ENCODE results near the gene PIKFYVE. TPM values are rescaled to one million over a fixed set of nuclear protein-coding genes. Genes with fewer than 3 reads are reported as not detected.

Gene PIKFYVE
- total RNA-seq, 1 experiment from 2014 or later, result 27.2 TPM

- Histone ChIP-seq H4K5ac (ENCODE audit: insufficient read length, low read depth, low read length) (no peak overlapping the region), H2BK20ac (ENCODE audit: low read depth, low read length, poor library complexity, severe bottlenecking) (no peak overlapping the region), H2BK5ac (ENCODE audit: insufficient read length, low read length) (no peak overlapping the region), H2AFZ (ENCODE audit: low read length) (no peak overlapping the region), H2BK12ac (ENCODE audit: insufficient read length, low read depth, low read length) (no peak overlapping the region), H3K23me2 (ENCODE audit: insufficient read length, low read depth, low read length, poor library complexity, severe bottlenecking) (no peaks in the 10 kb centered on the region), H3K4me2 (ENCODE audit: insufficient read depth, insufficient read length, low read length) (no peak overlapping the region), H3K9me3 (ENCODE audit: control insufficient read depth, low read depth, low read length) (no peaks in the 10 kb centered on the region), H3K56ac (ENCODE audit: insufficient read length, low read depth, low read length) (no peak overlapping the region), H3K27ac (ENCODE audit: insufficient read length, low read depth, low read length) (no peak overlapping the region), H3K4ac (ENCODE audit: low read depth, low read length) (no peak overlapping the region), H3K79me2 (ENCODE audit: insufficient read depth, low read length) (no peaks in the 10 kb centered on the region), H3K27me3 (ENCODE audit: insufficient read depth, low read length) (no peaks in the 10 kb centered on the region), H3K18ac (ENCODE audit: insufficient read length, low read depth, low read length) (no peak overlapping the region), H4K8ac (replicated peaks; ENCODE audit: insufficient read length, low read depth, low read length) (no peak overlapping the region), H3T11ph (ENCODE audit: low read length) (no peak overlapping the region), H3K23ac (ENCODE audit: insufficient read length, low read depth, low read length) (no peak overlapping the region), H2AK5ac (ENCODE audit: insufficient read length, low read length) (no peak overlapping the region), H4K20me1 (ENCODE audit: control insufficient read depth, insufficient read depth, insufficient read length) (no peaks in the 10 kb centered on the region), H2BK15ac (ENCODE audit: low read depth, low read length) (no peak overlapping the region), H4K91ac (ENCODE audit: insufficient read length, low read depth, low read length) (no peak overlapping the region), H2BK120ac (ENCODE audit: low read depth, low read length, poor library complexity, severe bottlenecking) (no peak overlapping the region), H3K9ac (ENCODE audit: extremely low read depth, insufficient read length, low read length) (no peak overlapping the region), H3K79me1 (ENCODE audit: insufficient read depth, low read depth, low read length, poor library complexity, severe bottlenecking) (no peaks in the 10 kb centered on the region), H3K4me1 (ENCODE audit: insufficient read depth, low read length) (no peaks in the 10 kb centered on the region), H3K14ac (ENCODE audit: insufficient read depth, low read length) (no peak overlapping the region)
- no peak for TF ChIP-seq CTCF (conservative IDR thresholded peaks at IDR 0.05)
- Mint-ChIP-seq H3K27ac (no peak overlapping the region), H3K36me3 (ENCODE audit: insufficient read depth in 1 of 3, low read depth in 3 of 3) (peaks cover 19 to 56% (median 49%) of the 10 kb centered on the region in 3 experiments; a peak in 6 of 7 replicates), H3K4me1 (no peaks in the 10 kb centered on the region), H3K27me3 (ENCODE audit: low read depth) (no peaks in the 10 kb centered on the region), H3K9me3 (no peaks in the 10 kb centered on the region), H3K4me3 (no peak overlapping the region)
- DNase-seq, result no peak
- WGBS (ENCODE audit: extremely low coverage, insufficient read length, low lambda C conversion rate), result no CpG with 5 or more reads among the region's 2 CpGs
These were observed 54.6 kb downstream of the PIKFYVE start for GRCh38 chr2:208320686-208321085.
